GM18951 (cell line): ENCODE measurements around the gene GADD45G.

ENCODE experiments used
- POLR2A ChIP-seq: IDR thresholded peaks from 4 replicates; pipeline ENCODE4 v1.6.1; 2011; ENCODE audit warnings: mild to moderate bottlenecking; ENCODE audit not compliant: insufficient read length, insufficient read depth; ENCODE audit errors: extremely low read depth
- in situ Hi-C: fragments of 300-500 bp; cut with MboI; formaldehyde crosslinking; loops from one replicate; pipeline ENCODE4 v1.12.0; 2022; ENCODE audit warnings: low sequenced_read_pairs, mixed read lengths, inconsistent platforms; ENCODE audit not compliant: unreplicated experiment

GADD45G gene

DNA sequence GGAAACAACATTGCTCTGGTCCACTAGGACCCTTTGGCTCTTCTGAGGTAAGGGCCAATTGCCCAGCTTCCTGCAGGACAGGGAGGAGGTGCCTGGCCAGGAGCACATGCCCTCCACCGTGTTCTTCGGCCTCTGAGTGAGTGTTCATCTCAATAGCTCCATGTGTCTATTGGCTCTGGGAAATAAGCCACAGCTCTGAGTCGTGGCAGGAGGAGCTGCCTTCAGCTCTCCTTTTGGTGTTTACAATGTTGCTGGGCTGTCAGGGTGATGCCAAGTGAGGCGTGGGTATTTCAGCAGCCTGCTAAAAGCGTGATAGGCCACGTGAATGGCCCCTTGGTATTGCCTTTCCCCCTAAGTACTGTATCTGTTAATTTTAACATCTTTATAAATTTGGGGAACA lies 26.6 kb downstream of the GADD45G start:
- TF ChIP-seq POLR2A = no peak
- in situ Hi-C loops = no loop called here

DNA sequence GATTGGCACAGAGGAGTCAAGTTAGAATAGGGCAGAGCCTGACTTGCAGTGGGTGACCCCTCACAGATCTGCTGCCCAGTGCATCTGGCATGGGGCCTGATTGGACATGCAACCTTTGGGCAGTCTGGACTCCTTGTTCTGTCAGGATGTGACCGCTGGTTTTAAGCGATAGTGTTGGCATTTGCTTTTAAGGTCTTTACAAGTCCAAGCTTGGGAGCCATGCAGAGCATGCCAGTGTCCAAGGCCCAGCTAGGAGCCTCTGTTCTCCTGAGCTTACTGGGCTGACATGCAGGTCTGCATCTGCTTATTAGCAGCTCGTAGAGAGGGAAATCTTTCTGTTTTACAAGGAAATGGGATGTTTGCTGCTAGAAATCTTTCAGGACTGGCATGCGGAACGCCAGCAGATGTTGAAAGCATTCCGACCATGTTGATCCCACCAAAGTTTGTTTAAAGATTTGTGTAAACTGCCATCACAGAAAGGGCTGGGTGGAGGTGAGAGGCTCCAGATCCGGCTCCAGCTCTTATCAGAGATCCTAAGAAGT lies 27.5 kb downstream of the GADD45G start:
- in situ Hi-C loops = no loop called here
- TF ChIP-seq POLR2A = no peak

DNA sequence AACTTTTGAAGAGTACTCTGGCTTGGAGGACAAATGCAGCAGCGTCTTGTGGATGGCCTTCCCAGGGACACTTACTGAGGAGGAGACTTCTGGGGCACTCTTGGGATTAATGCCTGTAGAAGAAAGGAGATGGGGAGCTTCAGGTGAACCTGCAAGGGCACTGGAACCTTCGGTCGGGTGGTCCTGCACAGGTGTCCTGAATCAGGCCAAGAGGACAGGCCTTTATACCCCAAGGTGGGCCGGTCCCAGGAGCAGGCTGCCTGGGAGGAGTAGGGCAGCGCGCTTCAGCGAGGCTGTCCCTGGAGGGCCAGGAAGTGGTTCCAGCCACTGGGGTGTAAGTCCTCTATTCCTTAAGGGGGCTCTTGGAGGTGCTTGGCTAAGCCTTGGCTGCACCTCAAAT lies 27.9 kb downstream of the GADD45G start:
- in situ Hi-C loops = no loop called here

DNA sequence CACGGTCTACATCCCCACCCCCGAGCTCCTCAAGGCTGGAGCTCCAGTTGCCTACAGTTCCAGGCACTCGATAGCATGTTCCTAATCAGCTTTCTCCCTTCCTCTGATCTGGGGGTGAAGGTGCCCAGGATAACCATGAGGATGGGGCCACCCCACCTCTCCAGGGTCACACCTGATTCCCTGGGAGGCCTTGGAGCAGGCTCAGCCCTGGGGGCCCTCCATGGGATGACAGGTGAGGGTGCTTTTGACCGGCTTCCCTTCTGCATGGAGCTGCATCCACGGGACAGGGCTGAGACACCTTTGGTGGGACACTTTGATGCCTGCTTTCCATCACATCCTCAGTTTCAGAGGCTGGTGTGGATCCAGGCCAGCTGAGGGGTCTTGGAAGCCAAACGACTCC lies 28.6 kb downstream of the GADD45G start:
- no peak for TF ChIP-seq POLR2A
- in situ Hi-C loops = no loop called here

More for the DNA sequence above, 27.9 kb downstream of the GADD45G start:
- TF ChIP-seq POLR2A = no peak

DNA sequence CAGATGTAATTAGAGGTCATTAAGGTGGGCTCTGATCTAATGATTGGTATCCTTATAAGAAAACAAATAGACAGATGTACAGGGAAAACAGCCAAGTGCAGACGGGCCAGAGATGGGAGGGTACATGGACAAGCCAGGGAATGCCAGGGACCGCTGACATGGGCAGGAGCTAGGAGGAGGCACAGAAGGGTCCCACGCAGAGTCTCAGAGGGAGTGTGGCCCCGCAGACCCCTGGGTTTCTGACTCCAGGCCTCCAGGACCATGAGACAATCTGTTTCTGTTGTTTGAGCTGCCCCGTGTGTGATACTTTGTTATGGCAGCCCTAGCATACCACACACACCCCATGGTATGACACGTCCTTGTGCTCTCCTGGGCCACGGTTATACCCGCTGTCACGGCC lies 29.1 kb downstream of the GADD45G start:
- TF ChIP-seq POLR2A = no peak
- in situ Hi-C loops = no loop called here

DNA sequence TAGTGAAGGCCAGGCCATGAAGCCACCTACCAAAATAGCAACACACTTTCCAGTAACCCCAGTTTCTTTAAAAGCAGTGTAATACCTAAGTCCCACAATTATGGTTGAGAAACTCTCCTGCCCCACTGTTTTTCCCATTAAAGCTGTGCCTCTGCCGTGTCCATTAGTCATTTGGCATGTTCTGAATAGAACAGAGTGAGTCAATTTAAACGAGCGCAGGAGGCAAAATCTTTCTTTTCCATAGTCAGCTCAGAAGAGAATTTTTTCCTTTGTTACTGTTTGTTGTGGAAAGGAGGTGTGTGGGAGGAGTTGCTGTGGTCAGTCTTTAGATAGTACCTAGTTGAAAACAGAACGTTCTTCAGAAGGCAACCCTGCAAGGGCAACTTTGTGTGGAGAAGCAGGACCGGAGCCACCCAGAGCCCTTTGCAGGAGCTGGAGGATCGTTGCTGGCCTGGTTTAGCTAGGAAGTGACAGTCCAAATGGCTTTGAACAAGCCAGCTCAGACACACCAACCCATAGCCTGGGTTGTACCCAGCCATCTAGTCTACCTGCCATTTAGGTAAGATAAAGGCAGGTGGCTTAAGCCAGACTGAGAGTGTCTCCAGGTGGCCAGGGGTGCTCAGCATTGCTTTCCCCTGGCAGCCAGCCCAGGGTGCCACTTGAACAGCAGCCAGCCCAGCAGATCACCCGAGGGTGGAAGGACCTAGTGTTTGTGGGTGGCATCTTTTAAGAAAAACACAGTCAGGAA lies 30.4 kb downstream of the GADD45G start:
- in situ Hi-C loops = no loop called here
- no peak for TF ChIP-seq POLR2A

DNA sequence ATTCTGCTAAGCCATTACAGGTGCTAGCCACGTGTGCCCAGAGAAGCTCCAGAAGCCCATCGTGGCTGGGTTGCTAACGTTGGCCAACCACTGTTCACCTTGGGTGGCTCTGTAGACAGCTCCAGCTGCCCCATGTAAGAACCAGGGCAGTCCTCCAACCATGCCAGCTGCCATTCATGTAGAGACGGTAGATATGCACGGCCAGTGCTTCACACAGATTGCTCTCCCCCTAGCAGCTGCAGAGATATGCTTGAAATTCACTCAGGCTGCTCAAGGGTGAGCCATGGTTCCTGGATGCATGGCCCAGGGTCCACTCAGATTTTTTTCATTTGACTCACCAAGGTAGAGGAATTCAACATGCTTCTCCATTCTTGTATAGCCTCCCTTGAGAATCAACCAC lies 31.0 kb downstream of the GADD45G start:
- in situ Hi-C loops = no loop called here
- TF ChIP-seq POLR2A = no peak

DNA sequence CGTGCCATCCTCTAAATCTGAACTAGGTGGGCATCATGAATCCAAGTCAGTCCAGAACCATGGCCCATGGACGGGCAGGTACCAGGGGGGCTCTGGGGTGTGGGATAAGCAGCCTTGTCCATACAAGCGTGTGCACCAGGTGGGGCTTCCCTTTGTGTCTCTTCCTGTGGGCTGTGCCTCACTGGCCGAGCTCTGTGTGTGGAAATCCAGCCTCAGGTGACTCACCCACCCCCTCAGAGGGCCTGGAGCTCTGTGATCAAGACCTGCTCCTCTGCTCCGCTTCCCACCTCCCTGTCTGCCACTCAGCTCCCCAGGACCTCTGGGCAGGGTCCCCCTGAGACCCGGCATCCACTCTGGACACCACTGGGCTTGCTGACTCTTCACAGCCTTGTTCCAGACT lies 33.0 kb downstream of the GADD45G start:
- in situ Hi-C loops = no loop called here
- TF ChIP-seq POLR2A = no peak

DNA sequence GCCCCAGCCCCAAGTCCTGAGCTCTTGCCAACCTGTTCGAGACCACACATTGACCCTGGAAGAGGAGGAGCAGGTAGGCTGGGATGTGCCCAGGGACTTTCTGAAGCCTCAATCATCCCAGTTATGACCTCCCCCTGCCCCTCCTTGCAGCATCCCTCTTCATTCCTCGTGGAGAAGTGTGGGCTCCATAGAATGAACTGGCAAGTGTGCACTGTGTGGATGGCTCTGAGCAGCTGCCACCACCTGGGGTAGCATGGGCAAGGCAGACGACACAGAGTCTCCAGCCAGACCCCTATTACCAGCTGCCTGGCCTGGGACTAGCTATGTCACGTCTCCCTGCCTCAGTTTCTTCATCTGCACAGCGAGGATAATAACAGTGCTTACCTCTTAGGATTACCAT lies 33.5 kb downstream of the GADD45G start:
- in situ Hi-C loops = no loop called here
- TF ChIP-seq POLR2A = no peak

DNA sequence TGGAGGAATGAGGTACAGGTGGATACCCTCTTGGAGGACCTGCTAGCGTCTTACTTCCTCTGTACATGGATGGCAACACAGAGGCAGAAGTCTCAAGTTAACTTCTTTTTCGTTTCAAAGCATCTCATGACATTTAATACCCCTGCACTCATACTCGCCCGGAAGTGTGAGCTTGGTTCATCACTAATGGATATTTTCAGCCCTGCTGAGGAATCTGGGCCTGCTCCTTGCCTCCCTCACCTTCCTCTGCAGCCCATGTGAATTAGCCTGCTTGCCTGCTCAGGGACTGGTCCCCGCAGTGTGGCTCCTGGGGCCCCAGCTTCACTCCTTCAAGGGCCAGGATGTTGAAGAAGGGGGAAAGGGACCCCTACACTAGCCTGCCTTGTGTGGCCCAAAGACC lies 34.1 kb downstream of the GADD45G start:
- no peak for TF ChIP-seq POLR2A
- in situ Hi-C loops = no loop called here

DNA sequence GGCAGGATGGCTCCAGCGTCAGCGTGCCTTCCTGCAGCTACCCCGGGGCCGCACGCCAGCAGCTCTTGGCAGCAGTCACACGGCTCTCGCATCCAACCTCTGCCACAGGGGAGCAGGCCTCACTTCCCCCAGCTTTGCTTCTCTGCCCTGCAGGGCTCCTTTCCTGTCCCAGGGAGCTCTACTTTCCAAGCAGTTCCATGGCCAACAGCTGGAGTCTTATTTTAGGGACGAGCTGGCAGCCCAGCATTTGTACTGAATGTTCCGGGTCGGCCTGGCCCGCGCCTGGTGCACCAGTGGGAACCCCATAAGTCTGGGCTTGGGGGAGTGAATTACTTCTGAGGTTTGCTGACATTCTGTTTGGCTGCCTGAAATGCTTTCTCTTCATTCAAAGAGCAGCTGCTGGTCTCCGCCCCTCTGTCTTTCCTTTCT lies 34.6 kb downstream of the GADD45G start:
- in situ Hi-C loops = no loop called here
- TF ChIP-seq POLR2A = no peak

DNA sequence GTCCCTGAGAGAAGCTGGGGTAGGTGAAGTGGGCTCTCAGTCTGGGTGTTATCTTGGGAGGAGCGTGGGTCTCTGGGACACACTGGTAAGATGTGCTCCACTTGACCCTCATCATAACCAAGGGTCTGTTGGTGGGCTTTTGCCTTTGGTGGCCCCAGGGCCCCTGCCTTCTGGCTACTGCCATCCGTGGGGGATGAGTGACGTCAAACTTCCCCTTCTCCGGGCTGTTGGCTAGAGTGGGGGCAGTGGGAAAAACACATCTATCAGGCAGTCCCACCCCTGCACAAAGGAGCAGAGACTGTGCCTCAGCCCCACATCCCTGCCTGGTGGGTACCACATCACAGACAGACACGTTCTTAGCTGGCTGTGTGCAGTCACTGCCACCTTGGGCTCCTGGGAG lies 35.1 kb downstream of the GADD45G start:
- no peak for TF ChIP-seq POLR2A
- in situ Hi-C loops = no loop called here

DNA sequence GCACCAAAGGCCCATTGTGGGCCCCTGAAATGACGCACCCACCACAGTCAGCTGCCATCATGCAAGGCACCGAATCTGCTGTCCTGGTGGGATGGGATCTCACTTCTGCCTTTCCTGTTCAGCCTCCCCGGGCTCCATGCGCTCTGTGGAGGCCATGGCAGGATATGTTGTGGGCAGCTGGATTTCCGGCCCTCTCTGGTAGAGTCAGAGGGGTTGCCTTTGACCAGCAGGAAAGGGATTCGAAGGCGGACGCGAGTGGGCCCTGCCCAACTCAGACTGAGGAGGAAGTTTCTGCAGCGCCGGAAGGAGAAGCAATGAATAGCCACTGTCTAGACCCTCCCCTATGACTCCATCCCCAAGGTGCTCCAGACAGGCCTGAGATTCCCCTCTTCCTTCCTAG lies 35.5 kb downstream of the GADD45G start:
- in situ Hi-C loops = no loop called here
- TF ChIP-seq POLR2A = no peak

DNA sequence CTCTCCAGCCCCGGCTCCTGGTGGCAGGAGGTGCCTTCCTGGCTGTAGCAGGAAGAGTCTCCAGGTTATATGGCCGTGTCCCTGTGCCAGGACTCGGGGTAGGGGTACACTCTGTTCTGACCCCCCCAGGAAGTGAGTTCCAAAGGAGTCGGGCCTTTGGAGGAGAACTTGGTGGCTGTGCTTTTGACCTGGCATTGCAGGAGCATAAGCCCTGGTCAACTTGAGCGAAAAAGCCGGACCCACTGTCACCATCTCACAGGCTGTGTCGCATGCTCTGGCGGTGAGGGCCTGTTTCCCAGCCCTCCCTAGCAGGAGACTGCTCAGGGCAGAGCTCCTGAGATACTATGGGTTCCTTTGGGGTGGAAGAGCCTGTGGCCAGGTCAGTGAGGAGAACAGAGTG lies 36.0 kb downstream of the GADD45G start:
- in situ Hi-C loops = no loop called here
- no peak for TF ChIP-seq POLR2A

DNA sequence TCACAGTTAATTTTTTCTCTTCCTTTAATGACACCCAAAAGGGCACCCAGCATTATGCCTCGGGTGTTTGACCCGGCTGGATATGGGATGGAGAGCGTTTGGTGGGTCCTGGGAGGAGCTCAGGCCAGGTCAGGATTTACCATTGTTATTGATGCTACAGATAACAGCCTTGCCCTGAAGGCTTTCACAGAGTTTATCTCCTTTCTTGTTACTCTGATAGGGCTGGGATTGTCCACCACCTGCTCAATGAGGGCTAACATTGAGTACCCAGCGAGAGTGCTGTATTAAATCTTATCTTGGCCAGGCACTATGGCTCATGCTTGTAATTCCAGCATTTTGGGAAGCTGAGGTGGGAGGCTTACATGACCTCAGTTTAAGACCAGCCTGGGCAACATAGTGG lies 37.2 kb downstream of the GADD45G start:
- no peak for TF ChIP-seq POLR2A
- in situ Hi-C loops = no loop called here

DNA sequence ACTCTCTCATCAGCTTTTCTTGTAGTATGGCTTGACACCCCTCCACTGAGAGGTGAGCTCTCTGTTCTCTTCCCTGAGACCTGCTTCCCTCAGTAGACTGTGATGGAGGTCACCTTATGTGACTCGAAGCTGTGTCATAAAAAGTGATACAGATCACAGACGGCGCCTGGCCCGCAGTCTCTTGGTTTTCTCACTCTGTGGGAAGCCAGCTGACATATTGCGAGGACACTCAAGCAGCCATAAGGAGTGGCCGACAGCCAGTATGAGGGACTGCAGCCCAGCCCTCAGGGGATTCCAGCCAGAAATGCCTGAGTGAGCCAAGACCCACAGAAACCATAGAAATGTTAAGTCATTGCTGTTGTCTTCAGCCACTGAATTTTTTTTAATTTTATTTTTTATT lies 38.0 kb downstream of the GADD45G start:
- TF ChIP-seq POLR2A = no peak
- in situ Hi-C loops = no loop called here
